Germinal center (tissue), 1 donor: ENCODE results near the gene TRAP1.
A peak's percentile ranks its signal among the peaks of the same experiment; 100 is the strongest.

Experiments used
- DNase-seq: peaks from one replicate; pipeline ENCODE4 v3.0.0; 2012; ENCODE audit warnings: mixed read lengths, low spot score

TRAP1 gene

DNA sequence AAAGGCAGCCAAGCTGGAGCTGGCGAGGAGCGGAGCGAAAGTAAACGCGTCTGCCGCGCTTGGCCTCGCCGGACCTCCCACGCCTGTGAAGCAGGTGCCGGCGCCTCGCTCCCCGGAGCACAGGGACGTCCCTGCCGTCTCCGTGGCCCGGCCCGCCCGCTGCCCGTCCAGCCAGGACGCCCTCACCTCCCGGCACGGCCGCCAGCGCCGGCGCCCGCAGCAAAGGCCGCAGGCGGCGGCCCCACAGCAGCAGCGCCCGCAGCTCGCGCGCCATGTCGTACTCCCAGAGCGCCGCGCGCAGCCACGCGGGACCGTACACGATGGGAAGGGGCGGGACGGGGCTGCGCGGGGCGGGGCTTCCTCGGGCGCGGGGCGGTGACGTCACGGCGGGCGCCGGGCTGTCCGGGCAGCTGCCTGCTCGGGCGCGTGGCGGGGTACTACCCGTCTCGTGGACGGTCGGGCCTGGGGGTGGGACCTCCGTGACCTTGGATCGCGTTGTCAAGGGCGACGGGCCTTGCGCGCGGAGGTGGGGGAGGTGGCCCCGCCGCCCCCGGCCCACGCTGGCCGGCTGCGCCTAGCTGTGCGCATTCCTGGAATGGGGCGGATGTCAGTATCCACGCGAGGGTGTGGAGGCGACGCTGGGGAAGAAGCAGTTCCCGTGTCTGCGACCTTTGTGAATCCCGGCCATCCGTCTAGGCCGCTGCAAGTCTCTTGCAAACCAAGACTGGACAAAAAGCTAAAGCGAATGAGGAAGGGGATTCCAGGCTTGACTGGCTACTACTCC lies at the start of gene TRAP1:
Gene TRAP1, minus strand, starts transcription at position 290 of the 784 bp plus-strand sequence. Its CDS starts 16 bp downstream, at position 274.
- peak; percentile 94 for DNase-seq

DNA sequence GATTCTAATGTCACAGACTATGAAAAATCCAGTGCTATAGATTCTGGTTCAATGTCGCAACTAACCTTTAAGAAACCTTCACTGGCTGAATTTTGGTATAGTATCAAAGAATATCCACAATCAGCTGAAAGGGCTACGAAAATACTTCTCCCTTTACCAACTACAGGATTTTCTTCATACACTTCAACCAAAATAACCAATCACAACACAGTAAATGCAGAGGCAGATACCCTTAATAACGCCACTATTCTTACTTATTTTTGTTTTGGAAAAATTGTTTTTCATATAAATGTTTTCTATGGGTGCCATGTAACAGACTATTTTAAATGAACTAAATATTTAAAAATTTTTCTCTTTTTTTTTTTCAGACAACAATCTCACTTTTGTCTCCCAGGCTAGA lies 48.9 kb upstream of the TRAP1 start:
- DNase-seq, result no peak

DNA sequence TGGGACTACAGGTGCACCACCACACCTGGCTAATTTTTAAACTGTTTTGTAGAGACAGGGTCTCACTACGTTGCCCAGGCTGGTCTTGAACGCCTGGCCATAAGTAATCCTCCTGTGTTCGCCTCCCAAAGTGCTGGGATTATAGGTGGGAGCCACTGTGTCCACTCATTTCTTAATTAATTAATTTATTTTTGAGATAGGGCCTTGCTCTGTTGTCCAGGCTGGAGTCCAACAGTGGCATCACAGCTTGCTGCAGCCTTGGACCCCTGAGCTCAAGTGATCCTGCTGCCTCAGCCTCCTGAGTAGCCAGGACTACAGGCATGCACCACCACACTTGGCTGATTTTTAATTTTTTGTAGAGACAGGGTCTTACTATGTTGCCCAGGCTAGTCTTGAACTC lies 47.1 kb upstream of the TRAP1 start:
- DNase-seq, result no peak

DNA sequence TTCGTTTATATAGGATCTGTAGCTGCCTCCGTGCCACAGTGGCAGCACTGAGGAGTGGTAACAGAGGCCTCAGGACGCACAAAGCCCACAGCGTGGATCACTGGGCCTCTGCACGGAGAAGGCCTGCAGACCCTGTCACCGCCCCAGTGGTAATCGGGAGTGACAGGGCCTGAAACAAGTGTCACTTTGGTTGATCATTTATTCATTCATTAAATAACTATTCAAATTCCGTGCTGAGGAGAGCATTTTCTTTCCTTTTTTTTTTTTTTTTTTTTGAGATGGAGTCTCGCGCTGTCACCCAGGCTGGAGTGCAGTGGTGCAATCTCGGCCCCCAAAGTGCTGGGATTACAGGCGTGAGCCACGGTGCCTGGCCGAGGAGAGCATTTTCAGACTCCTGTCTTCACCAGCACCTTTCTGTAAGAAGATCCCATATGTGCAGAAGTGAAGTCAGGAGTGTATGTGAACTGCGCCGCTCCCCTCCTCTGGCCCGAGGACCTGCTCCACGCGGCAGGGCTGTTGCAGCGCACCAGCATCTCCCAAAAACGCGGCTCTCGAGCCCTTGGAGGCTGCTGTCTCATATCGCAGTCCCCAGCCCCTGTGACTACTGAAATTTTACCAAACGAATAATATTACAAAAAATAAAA lies 44.9 kb upstream of the TRAP1 start:
- DNase-seq, result no peak

DNA sequence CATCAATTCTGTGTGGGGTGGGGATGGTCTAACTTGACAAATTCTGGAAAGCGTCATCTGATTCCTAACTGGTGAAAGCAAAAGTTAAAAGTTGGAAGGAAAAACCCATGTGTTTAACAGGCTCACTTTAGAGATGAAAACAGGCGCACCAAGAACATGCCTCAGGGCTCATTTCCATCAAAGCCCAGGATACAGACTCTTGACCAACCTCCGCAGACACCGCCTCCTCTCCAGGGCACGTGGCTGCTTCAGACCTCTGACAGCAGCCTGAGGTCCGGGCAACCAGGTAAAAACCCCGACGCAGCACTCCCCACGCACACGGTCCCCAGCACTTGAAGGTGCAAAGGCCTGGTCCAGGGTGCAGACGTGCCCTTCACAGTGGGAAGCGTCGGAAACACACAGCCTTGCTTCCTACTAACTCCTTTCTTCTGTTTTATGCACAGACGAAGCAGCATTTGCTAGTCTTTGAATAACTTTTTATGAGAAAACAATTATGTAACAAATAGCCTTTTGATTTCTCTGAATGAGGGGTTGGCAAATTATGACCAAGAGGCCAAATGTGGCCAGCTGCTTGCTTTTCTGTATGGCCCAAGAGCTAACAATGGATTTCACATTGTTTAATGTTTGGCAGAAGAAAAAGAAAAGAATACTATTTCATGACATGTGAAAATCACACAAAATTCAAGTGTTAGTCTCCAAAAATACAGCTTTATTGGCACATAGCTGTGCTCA lies 44.2 kb upstream of the TRAP1 start:
- DNase-seq, result no peak

DNA sequence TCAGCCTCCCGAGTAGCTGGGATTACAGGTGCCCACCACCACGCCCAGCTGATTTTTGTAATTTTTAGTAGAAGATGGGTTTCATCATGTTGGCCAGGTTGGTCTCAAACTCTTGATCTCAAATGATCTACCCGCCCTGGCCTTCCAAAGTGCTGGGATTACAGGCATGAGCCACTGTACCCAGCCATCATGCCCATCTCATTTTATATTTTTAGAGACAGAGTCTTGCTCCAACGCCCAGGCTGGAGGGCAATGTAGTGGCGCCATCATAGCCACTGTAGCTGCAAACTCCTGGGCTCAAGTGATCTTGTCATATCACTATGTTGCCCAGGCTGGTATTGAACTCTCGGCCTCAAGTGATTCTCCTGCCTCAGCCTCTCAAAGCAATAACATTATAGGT lies 43.2 kb upstream of the TRAP1 start:
- no peak for DNase-seq

DNA sequence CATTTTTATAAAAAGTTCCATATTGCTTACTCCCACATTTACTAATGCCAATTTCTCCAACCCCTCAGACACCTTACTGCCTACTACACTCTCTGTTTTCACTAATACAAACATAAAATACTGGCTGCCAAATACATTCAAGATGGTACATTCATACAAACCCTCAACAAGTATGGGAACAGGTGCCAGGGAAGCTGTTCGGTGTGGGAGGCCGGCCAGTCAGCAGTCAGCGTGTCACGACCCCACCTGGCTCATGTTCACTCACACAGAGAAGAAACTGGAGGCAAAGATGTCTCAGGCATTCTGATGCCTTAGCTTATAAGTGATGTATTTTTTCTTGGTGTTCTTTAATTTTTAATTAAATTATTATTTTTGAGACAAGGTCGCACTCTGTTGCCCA lies 42.4 kb upstream of the TRAP1 start:
- no peak for DNase-seq

DNA sequence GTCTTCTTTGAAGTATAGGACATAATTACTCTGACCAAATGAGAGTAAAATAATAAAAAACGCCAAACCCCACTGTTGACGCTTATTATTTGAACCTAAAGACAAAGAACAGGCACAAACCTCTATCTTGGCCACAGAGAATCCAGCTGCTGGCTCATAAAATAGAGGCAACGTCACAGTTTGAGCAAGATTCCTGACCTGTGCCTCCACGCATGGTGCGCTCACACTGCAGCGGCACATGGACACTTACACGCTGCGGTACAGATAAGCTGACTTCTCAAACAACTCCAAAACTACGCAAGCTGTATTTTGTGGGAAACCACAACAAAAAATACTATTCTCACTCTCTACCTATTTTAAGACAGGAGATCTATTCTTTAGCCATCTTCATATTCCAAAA lies 38.8 kb upstream of the TRAP1 start:
- DNase-seq, result no peak

DNA sequence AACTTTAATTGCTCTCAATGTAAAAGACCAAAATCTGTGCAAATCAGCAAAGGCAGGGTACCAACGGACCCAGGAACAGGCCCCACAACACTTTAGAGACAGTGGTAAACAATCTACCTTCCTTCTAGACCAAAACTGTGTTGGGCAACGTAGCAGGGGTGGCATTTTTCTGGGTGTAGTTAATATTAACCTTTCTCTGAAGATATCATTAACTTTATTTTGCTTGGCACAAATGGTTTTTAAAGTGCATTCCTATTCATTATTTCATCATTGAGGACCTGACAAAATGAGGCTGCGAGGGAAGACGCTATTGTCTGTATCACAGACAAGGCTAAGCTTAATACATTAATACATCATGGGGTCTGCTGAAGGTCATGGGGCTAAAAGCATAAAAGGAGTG lies 37.9 kb upstream of the TRAP1 start:
- no peak for DNase-seq

DNA sequence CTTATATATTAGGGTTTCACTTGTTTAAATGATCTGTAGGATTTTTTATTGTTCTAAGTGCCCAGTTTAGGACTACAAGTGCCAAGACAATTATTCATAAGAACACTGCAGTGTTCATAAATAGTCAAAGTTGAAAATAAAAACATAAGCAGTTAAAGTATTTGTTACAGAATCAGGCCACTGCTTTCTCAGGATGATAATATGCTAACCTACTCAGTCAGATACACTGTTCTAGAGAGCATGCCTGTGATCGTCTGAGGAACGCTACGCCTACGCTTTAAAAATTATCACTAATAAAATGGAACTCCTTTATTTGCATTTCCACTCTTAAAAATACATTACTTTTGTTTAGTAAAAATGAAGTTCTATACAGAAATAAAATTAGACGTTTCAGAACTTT lies 37.4 kb upstream of the TRAP1 start:
- DNase-seq, result no peak

DNA sequence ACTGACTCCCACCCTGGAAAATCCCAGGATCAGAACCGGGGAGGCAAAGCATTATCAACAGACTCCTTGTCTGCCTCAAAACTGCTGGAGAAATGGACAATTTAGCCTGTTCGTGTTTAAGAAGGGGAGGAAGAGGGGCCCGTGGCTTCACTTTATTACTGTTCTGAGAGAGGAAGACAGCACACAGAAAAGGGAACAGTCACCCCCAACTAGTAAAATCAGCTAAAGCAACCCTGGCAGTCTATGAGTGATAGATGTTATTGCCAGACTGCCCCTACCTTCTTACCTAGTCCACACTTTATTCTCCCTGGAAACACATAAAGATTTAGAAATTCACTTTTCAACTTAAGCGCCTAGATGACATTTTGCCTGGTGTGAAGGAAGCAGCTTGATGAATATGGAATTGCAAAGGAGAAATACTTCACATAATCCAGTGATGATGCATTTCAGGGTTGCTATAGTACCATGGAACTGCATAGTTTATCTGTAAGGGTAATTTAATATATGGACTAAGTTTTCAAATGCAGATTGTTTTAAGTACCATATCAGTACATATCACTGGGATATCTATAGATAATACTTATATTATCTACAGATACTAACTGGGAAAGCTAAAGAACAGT lies 36.9 kb upstream of the TRAP1 start:
- DNase-seq, result no peak

DNA sequence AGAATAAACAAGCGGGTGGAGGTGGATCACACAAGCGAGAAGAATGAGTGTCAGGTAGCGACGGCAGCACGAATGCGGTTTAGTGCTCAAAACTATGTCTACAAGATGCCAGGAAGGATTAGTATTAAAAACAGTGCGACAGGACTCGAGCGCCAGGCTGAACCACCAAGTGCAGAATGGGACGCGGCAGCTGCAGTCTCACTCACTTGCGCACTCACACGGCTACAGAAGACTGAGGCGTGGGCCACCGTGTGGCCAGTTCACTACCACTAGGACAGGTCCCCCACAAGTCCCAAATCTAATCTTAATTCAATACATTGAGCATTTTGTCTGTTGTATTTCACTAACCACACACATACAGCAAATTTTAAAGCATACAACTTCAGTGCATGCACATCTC lies 35.7 kb upstream of the TRAP1 start:
- no peak for DNase-seq

DNA sequence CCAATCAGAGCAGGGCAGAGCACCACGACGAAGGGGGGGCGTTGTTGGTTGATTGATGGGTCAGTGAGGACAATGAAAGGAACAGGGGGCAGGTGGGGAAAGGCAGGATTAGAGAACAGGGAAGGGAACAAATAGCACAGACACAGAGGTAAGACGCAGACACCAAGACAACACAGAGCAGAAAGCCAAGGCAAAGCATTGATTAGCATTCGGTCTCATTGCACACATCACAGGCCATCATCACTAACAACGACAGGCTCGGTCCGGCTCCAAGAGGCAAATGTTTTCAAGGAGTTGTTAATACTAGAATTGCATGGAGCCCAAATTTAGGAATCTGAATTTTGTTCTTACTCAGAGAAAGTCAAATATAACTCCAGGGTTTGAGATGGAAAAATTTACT lies 34.6 kb upstream of the TRAP1 start:
- DNase-seq, result no peak

DNA sequence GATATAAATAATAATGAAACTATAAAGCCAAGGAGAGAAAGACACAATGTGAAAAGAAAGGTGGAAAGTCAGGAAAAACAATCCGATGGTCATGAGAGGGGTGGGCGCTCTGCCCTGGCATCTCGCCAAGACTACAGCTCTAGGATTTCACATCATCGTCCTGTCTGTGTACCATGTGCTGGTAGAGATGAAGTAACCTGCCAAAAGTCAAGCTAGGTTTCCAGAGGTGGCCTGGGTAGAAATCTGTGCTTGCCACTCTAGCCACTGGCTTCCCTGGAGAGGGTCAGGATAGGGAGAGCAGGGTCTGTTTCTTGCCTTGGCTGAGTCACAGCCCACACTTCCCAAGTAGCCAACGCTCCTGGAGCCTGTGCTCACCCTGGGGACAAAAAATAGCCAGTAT lies 31.0 kb upstream of the TRAP1 start:
- no peak for DNase-seq

DNA sequence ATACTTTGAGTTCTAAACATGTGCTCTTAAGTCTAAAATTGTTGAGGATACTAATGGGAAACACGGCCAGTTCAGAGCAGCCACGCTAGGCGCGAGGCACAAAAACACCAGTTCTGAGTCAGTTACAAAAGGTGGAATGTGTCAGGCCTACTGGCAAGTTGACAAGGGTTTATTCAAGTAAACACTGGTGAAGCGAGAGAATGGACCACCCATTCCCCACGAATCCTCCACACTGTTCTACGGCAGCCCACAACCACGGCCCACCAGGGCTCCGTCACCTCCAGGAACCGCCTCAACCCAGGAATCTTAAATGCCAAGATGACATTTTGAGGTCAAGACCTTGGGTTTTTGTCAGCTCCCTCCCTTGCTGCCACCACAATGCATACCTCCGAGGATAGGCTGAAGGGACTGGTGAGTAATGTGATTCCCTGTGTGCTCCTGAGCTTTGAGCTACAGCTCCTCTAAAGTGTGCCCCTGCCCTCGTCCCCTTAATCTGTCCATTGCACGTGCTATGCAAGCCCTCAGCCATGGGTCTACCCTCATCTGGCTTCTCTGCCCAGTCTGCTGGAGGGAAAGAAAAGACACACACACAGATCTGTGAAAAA lies 28.5 kb upstream of the TRAP1 start:
- DNase-seq, result no peak

DNA sequence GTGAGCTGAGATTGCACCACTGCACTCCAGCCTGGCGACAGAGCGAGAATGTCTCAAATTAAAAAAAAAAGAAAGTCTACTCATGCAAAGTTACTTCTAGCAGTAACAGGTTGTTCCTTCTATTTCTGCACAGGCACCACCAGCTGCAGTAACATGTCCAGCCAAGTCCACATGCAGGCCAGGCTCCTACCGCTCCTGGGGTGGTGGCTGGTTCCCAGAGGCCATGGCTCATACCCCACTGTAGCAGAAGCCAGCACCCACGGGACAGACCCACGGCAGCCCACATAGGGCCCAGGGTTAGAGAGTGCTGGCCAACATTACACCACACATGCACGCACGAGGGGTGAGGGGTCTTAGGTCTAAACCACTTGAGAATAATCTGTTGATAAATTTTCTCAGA lies 26.7 kb upstream of the TRAP1 start:
- no peak for DNase-seq

DNA sequence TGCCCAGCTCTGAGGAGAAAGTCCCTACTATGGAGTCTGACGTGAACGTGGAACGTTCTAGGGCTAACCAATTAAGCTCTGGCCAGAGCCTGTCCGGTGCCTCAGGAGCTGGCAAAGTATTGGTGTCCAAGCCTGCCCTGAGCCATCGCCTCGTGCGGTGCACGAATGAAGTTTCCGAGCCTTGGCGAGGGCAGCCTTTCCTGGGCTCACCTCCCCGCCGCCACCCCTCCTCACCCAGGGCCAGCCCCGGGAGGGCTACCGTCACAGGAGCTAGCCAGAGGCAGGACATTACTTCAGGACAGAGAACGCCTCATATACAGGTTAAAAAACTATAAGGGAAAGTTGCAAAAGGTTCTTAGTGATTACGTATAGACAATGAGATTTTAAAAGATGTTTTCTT lies 23.6 kb upstream of the TRAP1 start:
- DNase-seq, result no peak

DNA sequence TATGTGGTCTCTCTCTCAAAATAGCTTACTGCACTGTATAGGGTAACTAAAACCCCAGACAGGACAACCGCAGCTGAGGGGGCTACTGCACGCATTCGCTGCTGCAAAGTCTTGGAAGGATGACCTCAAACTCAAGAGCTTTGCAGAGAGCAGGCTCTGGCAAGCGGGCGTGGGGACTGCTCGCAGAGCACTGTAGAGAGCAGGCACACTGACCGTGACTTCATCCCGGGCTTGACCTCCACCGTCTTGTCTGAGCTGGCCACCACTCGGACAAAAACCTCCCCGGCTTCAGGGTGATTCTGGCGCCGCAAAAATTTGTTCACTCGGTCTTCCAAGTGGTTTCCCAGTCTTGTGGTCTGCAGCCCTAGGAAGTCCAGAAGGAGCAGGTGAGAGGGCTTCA lies 22.9 kb upstream of the TRAP1 start:
- no peak for DNase-seq

DNA sequence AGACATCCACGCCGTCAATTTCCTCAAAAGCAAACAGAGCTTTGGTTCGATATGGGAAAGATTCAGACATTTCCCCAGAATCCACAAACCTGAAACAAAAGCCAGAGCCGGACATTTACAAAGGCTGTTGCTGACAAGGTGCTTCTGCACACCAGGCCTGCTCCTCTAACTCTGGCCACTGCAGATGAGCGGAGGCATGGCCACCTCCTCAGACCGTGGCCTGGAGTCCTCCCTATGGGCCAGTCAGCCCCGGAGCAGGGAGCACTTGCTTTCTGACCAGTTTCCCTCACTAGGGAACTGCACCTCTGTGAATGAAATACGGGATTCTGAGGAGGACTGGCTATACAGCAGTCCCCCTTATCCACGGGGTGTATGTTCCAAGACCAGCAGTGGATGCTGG lies 22.3 kb upstream of the TRAP1 start:
- DNase-seq, result no peak

DNA sequence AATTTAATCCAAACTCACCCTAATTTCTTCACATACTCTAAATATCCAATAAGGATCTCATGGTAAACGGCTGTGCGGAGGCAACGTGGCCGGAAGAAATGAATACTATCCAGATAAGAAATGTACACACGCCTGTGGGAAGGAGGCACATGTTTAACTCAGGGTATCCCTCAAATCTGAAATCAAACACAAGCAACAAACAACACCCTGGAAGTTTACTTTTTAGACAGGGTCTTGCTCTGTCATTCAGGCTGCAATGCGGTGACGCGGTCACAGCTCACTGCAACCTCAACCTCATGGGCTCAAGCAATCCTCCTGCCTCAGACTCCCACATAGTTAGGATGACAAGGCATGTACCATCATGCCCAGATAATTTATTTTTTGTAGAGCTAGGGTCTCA lies 21.2 kb upstream of the TRAP1 start:
- DNase-seq, result no peak

DNA sequence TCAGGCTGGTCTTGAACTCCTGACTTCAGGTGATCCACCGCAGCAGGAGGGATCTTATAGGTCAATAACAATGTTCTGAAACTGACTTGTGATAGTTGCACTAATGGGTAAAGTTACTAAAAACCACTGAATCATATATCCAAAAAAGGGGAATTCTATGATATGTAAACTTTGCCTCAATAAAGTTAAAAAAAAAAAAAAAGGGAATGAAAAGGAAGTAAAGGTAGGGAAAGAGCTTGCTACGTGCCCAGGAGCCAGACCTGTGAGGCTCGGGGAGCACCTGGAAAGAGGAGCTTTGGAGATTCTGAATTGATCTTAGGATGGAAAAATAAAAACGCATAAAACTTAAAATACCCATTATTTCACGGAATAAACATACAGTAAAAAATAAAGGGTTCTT lies 20.8 kb upstream of the TRAP1 start:
- DNase-seq, result no peak

DNA sequence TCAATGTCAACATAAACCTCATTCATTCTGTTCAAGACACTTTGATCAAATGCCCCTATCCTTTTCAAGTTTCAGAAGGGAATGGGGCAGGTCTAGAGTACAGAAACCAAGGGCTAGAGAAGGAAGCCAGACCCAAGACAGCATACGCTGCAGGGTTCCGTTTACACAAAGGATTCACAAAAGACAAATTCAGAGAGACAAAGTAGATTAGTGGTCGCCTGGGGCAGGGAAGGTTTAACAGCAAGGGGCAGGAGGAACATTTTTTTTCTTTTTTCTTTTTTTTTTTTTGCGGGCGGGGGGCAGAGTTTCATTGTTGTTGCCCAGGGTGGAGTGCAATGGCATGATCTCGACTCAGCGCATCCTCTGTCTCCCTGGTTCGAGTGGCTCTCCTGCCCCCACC lies 19.9 kb upstream of the TRAP1 start:
- no peak for DNase-seq
